ENCODE data around the gene ARFRP1.

Gene ARFRP1

GRCh38 chr20:63743210-63743970 lies 35.6 kb upstream of the ARFRP1 start:
- DNase-seq (ENCODE audit: low read depth in 2 of 2) = no peak

GRCh38 chr20:63742381-63743024 lies 34.7 kb upstream of the ARFRP1 start:
- no peak for DNase-seq (ENCODE audit: low read depth in 2 of 2)

- no peak for DNase-seq (ENCODE audit: low read depth in 2 of 2)
These were observed 34.1 kb upstream of the ARFRP1 start for GRCh38 chr20:63741676-63742380.

GRCh38 chr20:63741354-63741675 lies 33.5 kb upstream of the ARFRP1 start:
- DNase-seq (ENCODE audit: low read depth in 2 of 2) = no peak

- DNase-seq (ENCODE audit: low read depth in 2 of 2) = peak; percentile 67 to 69
These were observed 33.0 kb upstream of the ARFRP1 start for GRCh38 chr20:63740627-63741353.

GRCh38 chr20:63740070-63740626 lies 32.4 kb upstream of the ARFRP1 start:
- peak in 1 of 2 experiments; percentile 1 for DNase-seq (ENCODE audit: low read depth in 2 of 2)

GRCh38 chr20:63739130-63740069 lies 31.6 kb upstream of the ARFRP1 start, which contains the start of gene SLC2A4RG:
TSS of gene SLC2A4RG (plus strand) at chr20:63739776. CDS start at chr20:63739913, 137 bp downstream.
- DNase-seq (ENCODE audit: low read depth in 2 of 2) = peak; percentile 34 to 44

- DNase-seq (ENCODE audit: low read depth in 2 of 2) = no peak
These were observed 30.9 kb upstream of the ARFRP1 start for GRCh38 chr20:63738687-63739129.

- DNase-seq (ENCODE audit: low read depth in 2 of 2) = no peak
These were observed 30.3 kb upstream of the ARFRP1 start for GRCh38 chr20:63737945-63738686.

- no peak for DNase-seq (ENCODE audit: low read depth in 2 of 2)
These were observed 29.8 kb upstream of the ARFRP1 start for GRCh38 chr20:63737695-63737944.

- no peak for DNase-seq (ENCODE audit: low read depth in 2 of 2)
These were observed 29.3 kb upstream of the ARFRP1 start for GRCh38 chr20:63736893-63737694.

GRCh38 chr20:63735859-63736718 lies 28.3 kb upstream of the ARFRP1 start, which contains the start of gene LIME1:
TSS of gene LIME1 (plus strand) at chr20:63736664. CDS start at chr20:63737550, 886 bp downstream.
- no peak for DNase-seq (ENCODE audit: low read depth in 2 of 2)

GRCh38 chr20:63734946-63735858 lies 27.4 kb upstream of the ARFRP1 start:
- DNase-seq (ENCODE audit: low read depth in 2 of 2) = no peak

GRCh38 chr20:63734111-63734945 lies 26.6 kb upstream of the ARFRP1 start:
- DNase-seq (ENCODE audit: low read depth in 2 of 2) = no peak

GRCh38 chr20:63733579-63734081 lies 25.9 kb upstream of the ARFRP1 start:
- DNase-seq (ENCODE audit: low read depth in 2 of 2) = no peak

- DNase-seq (ENCODE audit: low read depth in 2 of 2) = no peak
These were observed 25.3 kb upstream of the ARFRP1 start for GRCh38 chr20:63733117-63733516.
